ENCODE results near the gene SHROOM3.

Gene SHROOM3

GRCh38 chr4:76691807-76692582 is 257.0 kb downstream of the SHROOM3 start:
- Mint-ChIP-seq H3K36me3 (ENCODE audit: low read depth) (no peaks in the 10 kb centered on the region), H3K4me1 (peaks cover 66% of the 10 kb centered on the region), H3K9me3 (no peaks in the 10 kb centered on the region), H3K27me3 (ENCODE audit: low read depth) (no peaks in the 10 kb centered on the region), H3K4me3 (peak overlapping the region; percentile 93 to 98 (median 95)), H3K27ac (peak overlapping the region; percentile 71 to 98 (median 86))
- no peak for TF ChIP-seq CTCF (IDR thresholded peaks at IDR 0.05; ENCODE audit: unreplicated experiment in 3 of 3)

GRCh38 chr4:76692761-76693160 is 257.7 kb downstream of the SHROOM3 start:
- Mint-ChIP-seq H3K27me3 (ENCODE audit: low read depth) (no peaks in the 10 kb centered on the region), H3K9me3 (no peaks in the 10 kb centered on the region)

GRCh38 chr4:76694056-76694455 is 259.0 kb downstream of the SHROOM3 start:
- TF ChIP-seq CTCF (IDR thresholded peaks at IDR 0.05; ENCODE audit: unreplicated experiment in 3 of 3) = no peak
- Mint-ChIP-seq H3K9me3 (no peaks in the 10 kb centered on the region), H3K27ac (peak overlapping the region in 1 of 3 experiments; percentile 52), H3K4me3 (no peak overlapping the region), H3K36me3 (ENCODE audit: low read depth) (no peaks in the 10 kb centered on the region), H3K27me3 (ENCODE audit: low read depth) (no peaks in the 10 kb centered on the region), H3K4me1 (peaks cover 68% of the 10 kb centered on the region)

More at GRCh38 chr4:76692761-76693160, 257.7 kb downstream of the SHROOM3 start:
- H3K4me3 Mint-ChIP-seq = peak overlapping the region in 1 of 3 experiments; percentile 8
- no peaks in the 10 kb centered on the region for H3K36me3 Mint-ChIP-seq (ENCODE audit: low read depth)
- H3K27ac Mint-ChIP-seq = peak overlapping the region; percentile 27 to 98 (median 55)
- no peak for TF ChIP-seq CTCF (IDR thresholded peaks at IDR 0.05; ENCODE audit: unreplicated experiment in 3 of 3)
- H3K4me1 Mint-ChIP-seq = peaks cover 67% of the 10 kb centered on the region

- Mint-ChIP-seq H3K4me3 (no peak overlapping the region), H3K9me3 (no peaks in the 10 kb centered on the region), H3K27me3 (ENCODE audit: low read depth) (no peaks in the 10 kb centered on the region), H3K4me1 (peaks cover 64% of the 10 kb centered on the region), H3K36me3 (ENCODE audit: low read depth) (no peaks in the 10 kb centered on the region), H3K27ac (peak overlapping the region in 2 of 3 experiments; percentile 40 to 76)
- no peak for TF ChIP-seq CTCF (IDR thresholded peaks at IDR 0.05; ENCODE audit: unreplicated experiment in 3 of 3)
Observed at GRCh38 chr4:76696109-76696508, 261.1 kb downstream of the SHROOM3 start.

GRCh38 chr4:76697129-76697803 is 262.2 kb downstream of the SHROOM3 start:
- Mint-ChIP-seq H3K4me1 (peaks cover 57% of the 10 kb centered on the region), H3K27me3 (ENCODE audit: low read depth) (no peaks in the 10 kb centered on the region), H3K27ac (peak overlapping the region; percentile 7 to 68 (median 16)), H3K36me3 (ENCODE audit: low read depth) (no peaks in the 10 kb centered on the region), H3K9me3 (no peaks in the 10 kb centered on the region), H3K4me3 (no peak overlapping the region)
- no peak for TF ChIP-seq CTCF (IDR thresholded peaks at IDR 0.05; ENCODE audit: unreplicated experiment in 3 of 3)

All from nephron (organoid).